GM23338 (cell line): Measurements from ENCODE around the gene ABCC3. TPM values are rescaled to one million over a fixed set of nuclear protein-coding genes. Genes with fewer than 3 reads are reported as not detected.

Experiments
- ATAC-seq: fragments of 200-7000 bp; cut with Tn5 transposase; 3 replicates; pipeline ENCODE4 v1.9.1; 2020
- DNase-seq: peaks from one replicate; pipeline ENCODE4 v3.0.0-alpha.2; 2015; ENCODE audit warnings: low spot score
- H2AFZ ChIP-seq: fragments of 200-600 bp; sonication (generic); 2 replicates; pipeline ENCODE4 v1.8.0; 2016; ENCODE audit warnings: antibody characterized with exemption, mild to moderate bottlenecking, moderate library complexity
- H3F3A ChIP-seq: fragments of 200-600 bp; sonication (generic); replicated peaks from 2 replicates; pipeline ENCODE4 v1.8.0; 2017; ENCODE audit warnings: antibody characterized with exemption, mixed run types, low read depth
- H3K27ac ChIP-seq: fragments of 200-600 bp; sonication (generic); 2 replicates; pipeline ENCODE4 v1.6.1; 2016; ENCODE audit warnings: low read depth
- H3K27me3 ChIP-seq: fragments of 200-600 bp; sonication (generic); 2 replicates; pipeline ENCODE4 v1.8.0; 2016; ENCODE audit warnings: mild to moderate bottlenecking, mixed run types, moderate library complexity; ENCODE audit not compliant: insufficient read depth
- H3K36me3 ChIP-seq: fragments of 200-600 bp; sonication (generic); 2 replicates; pipeline ENCODE4 v1.8.0; 2016; ENCODE audit warnings: mild to moderate bottlenecking; ENCODE audit not compliant: insufficient read depth
- H3K4me1 ChIP-seq: fragments of 200-600 bp; sonication (generic); 2 replicates; pipeline ENCODE4 v1.8.0; 2016; ENCODE audit warnings: mild to moderate bottlenecking, moderate library complexity; ENCODE audit not compliant: insufficient read depth
- H3K4me2 ChIP-seq: fragments of 200-600 bp; sonication (generic); 2 replicates; pipeline ENCODE4 v1.7.1; 2017; ENCODE audit warnings: mixed run types
- H3K4me3 ChIP-seq: fragments of 200-600 bp; sonication (generic); 2 replicates; pipeline ENCODE4 v1.6.1; 2016; ENCODE audit warnings: mixed run types
- H3K79me2 ChIP-seq: fragments of 200-600 bp; sonication (generic); replicated peaks from 2 replicates; pipeline ENCODE4 v1.8.0; 2017; ENCODE audit warnings: mild to moderate bottlenecking; ENCODE audit not compliant: insufficient read depth
- H3K9me2 ChIP-seq: fragments of 200-600 bp; sonication (generic); 2 replicates; pipeline ENCODE4 v1.8.0; 2017; ENCODE audit not compliant: insufficient read depth
- H4K20me1 ChIP-seq: fragments of 200-600 bp; sonication (generic); replicated peaks from 2 replicates; pipeline ENCODE4 v1.8.0; 2017; ENCODE audit warnings: mild to moderate bottlenecking; ENCODE audit not compliant: insufficient read depth
- H3K27ac Mint-ChIP-seq: 2 replicates; pipeline ENCODE4 v1.8.0; 2020; ENCODE audit warnings: inconsistent platforms, mild to moderate bottlenecking, moderate library complexity, mixed read lengths
- H3K27me3 Mint-ChIP-seq: 3 replicates; pipeline ENCODE4 v1.8.0; 2022; ENCODE audit warnings: low read depth, mild to moderate bottlenecking, moderate library complexity, mixed read lengths, inconsistent platforms; ENCODE audit not compliant: insufficient read depth, poor library complexity
- H3K36me3 Mint-ChIP-seq: 3 replicates; pipeline ENCODE4 v1.8.0; 2021; ENCODE audit warnings: low read depth, mild to moderate bottlenecking, inconsistent platforms, moderate library complexity, mixed read lengths
- H3K4me1 Mint-ChIP-seq: 3 replicates; pipeline ENCODE4 v1.8.0; 2020; ENCODE audit warnings: mild to moderate bottlenecking, inconsistent platforms, mixed read lengths
- H3K4me3 Mint-ChIP-seq: 3 replicates; pipeline ENCODE4 v1.8.0; 2021; ENCODE audit warnings: moderate library complexity, mild to moderate bottlenecking, inconsistent platforms, mixed read lengths
- H3K9me3 Mint-ChIP-seq: 3 replicates; pipeline ENCODE4 v1.8.0; 2020; ENCODE audit warnings: moderate library complexity, mild to moderate bottlenecking, inconsistent platforms, mixed read lengths
- CREB1 ChIP-seq: fragments of 250-450 bp; sonication (Bioruptor Pico); IDR thresholded peaks from 2 replicates; pipeline ENCODE4 v1.5.0; 2020; ENCODE audit warnings: low read depth, mild to moderate bottlenecking, moderate library complexity
- EZH2phosphoT487 ChIP-seq: fragments of 200-600 bp; sonication (generic); IDR thresholded peaks from one replicate; pipeline ENCODE4 v1.8.1; 2018; ENCODE audit warnings: antibody characterized with exemption; ENCODE audit not compliant: unreplicated experiment
- NANOG ChIP-seq: IDR thresholded peaks from 2 replicates; pipeline ENCODE4 v1.6.1; 2016; ENCODE audit warnings: antibody characterized with exemption, borderline replicate concordance
- POLR2AphosphoS5 ChIP-seq: IDR thresholded peaks from 2 replicates; pipeline ENCODE4 v1.6.1; 2016; ENCODE audit warnings: antibody characterized with exemption, low read depth
- REST ChIP-seq: IDR thresholded peaks from one replicate; pipeline ENCODE4 v1.6.1; 2018; ENCODE audit warnings: antibody characterized with exemption; ENCODE audit not compliant: unreplicated experiment
- STAT1 ChIP-seq: IDR thresholded peaks from one replicate; pipeline ENCODE4 v1.6.1; 2016; ENCODE audit warnings: antibody characterized with exemption; ENCODE audit not compliant: unreplicated experiment
- ZNF114 ChIP-seq: fragments of 250-450 bp; sonication (Bioruptor Pico); IDR thresholded peaks from 2 replicates; pipeline ENCODE4 v1.5.0; 2020; ENCODE audit warnings: mild to moderate bottlenecking, moderate library complexity
- ZNF331 ChIP-seq: fragments of 250-450 bp; sonication (Bioruptor Pico); IDR thresholded peaks from 2 replicates; pipeline ENCODE4 v1.5.0; 2020; ENCODE audit warnings: low read depth, mild to moderate bottlenecking, moderate library complexity
- ZNF462 ChIP-seq: fragments of 250-450 bp; sonication (Bioruptor Pico); IDR thresholded peaks from 2 replicates; pipeline ENCODE4 v1.5.0; 2020; ENCODE audit warnings: mild to moderate bottlenecking, moderate library complexity
- polyA plus RNA-seq: library from polyadenylated mRNA; unstranded; fragments of >200 nt; fragmentation: Nextera tagmentation; extraction: Ambion mirVana; gene quantifications from 2 replicates; pipeline ENCODE4 v1.2.1, GENCODE V29; 2016
- total RNA-seq: library from RNA; depleted of rRNA; stranded (reverse); fragments of >200 nt; shearing (Covaris generic); gene quantifications from 2 replicates; pipeline ENCODE4 v1.2.3, GENCODE V29; 2014

The ABCC3 gene
- total and polyA plus RNA-seq, 2 experiments from 2014 or later: not detected

GRCh38 chr17:50677851-50678375, 43.2 kb downstream of the ABCC3 start:
- Mint-ChIP-seq H3K9me3 (no peaks in the 10 kb centered on the region), H3K4me1 (peaks cover 9% of the 10 kb centered on the region), H3K27me3 (peaks cover 12% of the 10 kb centered on the region), H3K4me3 (no peak overlapping the region), H3K27ac (no peak overlapping the region), H3K36me3 (no peaks in the 10 kb centered on the region)
- no peak for TF ChIP-seq CREB1
- TF ChIP-seq ZNF114: no peak
- no peak for TF ChIP-seq POLR2AphosphoS5
- no peak for TF ChIP-seq REST
- TF ChIP-seq STAT1: no peak
- no peak for TF ChIP-seq NANOG
- no peaks in the 10 kb centered on the region for H4K20me1 ChIP-seq
- H3K27me3 ChIP-seq: no peaks in the 10 kb centered on the region
- no peak for DNase-seq
- no peak overlapping the region for H3K27ac ChIP-seq
- no peaks in the 10 kb centered on the region for H3K4me1 ChIP-seq
- no peaks in the 10 kb centered on the region for H3K36me3 ChIP-seq
- no peak overlapping the region for H3K4me2 ChIP-seq
- H2AFZ ChIP-seq: no peak overlapping the region
- no peaks in the 10 kb centered on the region for H3K9me2 ChIP-seq
- no peak for ATAC-seq
- H3F3A ChIP-seq: no peaks in the 10 kb centered on the region
- no peaks in the 10 kb centered on the region for H3K79me2 ChIP-seq
- H3K4me3 ChIP-seq: no peak overlapping the region

- Histone ChIP-seq H4K20me1 (no peaks in the 10 kb centered on the region), H3K4me1 (no peaks in the 10 kb centered on the region), H3K4me3 (no peak overlapping the region), H3K36me3 (no peaks in the 10 kb centered on the region), H3K9me2 (no peaks in the 10 kb centered on the region), H2AFZ (no peak overlapping the region), H3K79me2 (no peaks in the 10 kb centered on the region), H3K4me2 (no peak overlapping the region), H3K27ac (no peak overlapping the region), H3F3A (no peaks in the 10 kb centered on the region), H3K27me3 (no peaks in the 10 kb centered on the region)
- H3K36me3 Mint-ChIP-seq: no peaks in the 10 kb centered on the region
- no peaks in the 10 kb centered on the region for H3K9me3 Mint-ChIP-seq
- ATAC-seq (no peak), DNase-seq (no peak)
- H3K4me1 Mint-ChIP-seq: peaks cover 9% of the 10 kb centered on the region
- no peak overlapping the region for H3K27ac Mint-ChIP-seq
- H3K4me3 Mint-ChIP-seq: no peak overlapping the region
- peaks cover 13% of the 10 kb centered on the region for H3K27me3 Mint-ChIP-seq
- no peak for TF ChIP-seq ZNF331 (CRISPR knock-in tag)
- TF ChIP-seq NANOG: no peak
- TF ChIP-seq REST: no peak
- no peak for TF ChIP-seq EZH2phosphoT487
- TF ChIP-seq ZNF462 (CRISPR knock-in tag): no peak
Observed at GRCh38 chr17:50679008-50679544, 44.4 kb downstream of the ABCC3 start.
